NB4 (cell line): ENCODE results near the gene FAN1.
A peak's percentile ranks its signal among the peaks of the same experiment; 100 is the strongest.

Experiments used
- DNase-seq: peaks from one replicate; pipeline ENCODE4 v3.0.0; 2010; ENCODE audit warnings: low read depth
- H3K4me3 ChIP-seq: one replicate; pipeline ENCODE4 v1.5.1; 2011; ENCODE audit warnings: mild to moderate bottlenecking, low read depth, low read length, moderate library complexity
- CTCF ChIP-seq: IDR thresholded peaks from one replicate; pipeline ENCODE4 v1.5.1; 2012; ENCODE audit warnings: low read depth, low read length
- MYC ChIP-seq: IDR thresholded peaks from 2 replicates; pipeline ENCODE4 v1.6.1; 2011; ENCODE audit warnings: low read depth, low read length
- POLR2A ChIP-seq: IDR thresholded peaks from 2 replicates; pipeline ENCODE4 v1.6.1; 2011; ENCODE audit warnings: mild to moderate bottlenecking; ENCODE audit not compliant: insufficient read length; ENCODE audit errors: extremely low read depth
- TF ChIP-seq, protein P1 (sequence below): IDR thresholded peaks from 2 replicates; pipeline ENCODE4 v1.6.1; 2011; ENCODE audit warnings: low read depth, low read length

The FAN1 gene

DNA sequence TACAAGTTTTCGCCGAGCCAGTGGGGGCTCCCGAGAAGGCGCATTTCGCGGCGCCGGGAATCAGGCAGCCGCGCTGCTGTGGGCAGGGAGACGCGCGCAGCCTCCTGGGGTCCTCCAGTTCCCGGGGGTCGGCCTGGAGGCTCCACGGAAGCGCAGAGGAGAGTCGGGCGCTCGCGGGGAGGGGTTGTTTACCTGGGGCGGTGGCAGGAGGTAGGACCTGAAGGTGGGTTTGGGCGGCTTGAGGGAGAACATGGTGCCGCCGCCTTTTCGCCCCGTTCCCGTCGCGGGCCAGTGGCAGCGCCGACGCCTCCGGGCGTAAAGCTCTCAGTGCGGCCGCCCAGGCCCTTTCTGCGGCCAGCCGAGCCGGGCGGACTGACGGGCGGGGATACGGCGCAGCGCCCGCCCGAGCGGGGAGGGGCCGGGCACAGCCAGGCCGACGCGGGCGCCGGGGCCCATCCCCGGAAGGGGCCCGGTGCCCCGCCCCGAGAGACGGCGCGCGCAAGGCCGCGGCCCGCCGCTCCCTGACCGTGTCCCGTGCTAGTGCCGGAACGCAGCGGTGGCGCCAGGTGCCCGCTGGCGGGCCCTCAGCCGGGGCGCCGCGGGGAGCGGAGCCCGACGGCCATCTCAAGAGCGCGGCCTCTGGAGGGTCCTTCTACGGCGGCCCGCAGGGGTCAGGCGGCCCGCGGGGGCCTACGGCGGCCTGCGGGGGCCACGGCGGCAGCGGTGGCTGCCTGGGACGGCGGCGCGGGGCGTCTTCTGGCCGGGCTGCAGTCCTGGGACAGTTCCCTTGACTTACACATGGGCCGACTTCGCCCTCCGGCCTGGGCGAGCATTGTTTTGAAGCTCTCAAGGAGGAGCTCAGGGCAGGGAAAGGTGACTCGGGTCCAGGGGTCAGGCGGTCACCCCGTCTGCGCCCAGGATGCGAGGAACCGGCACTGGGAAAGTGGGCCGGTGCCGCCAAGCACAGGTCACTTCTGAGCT lies 87.8 kb downstream of the FAN1 start, which contains the start of gene MTMR10:
TSS of gene MTMR10 (minus strand) at position 374 of the 981 bp plus-strand sequence. CDS start at position 252, 122 bp downstream.
- TF ChIP-seq CTCF (no peak), MYC (peak; percentile 58), POLR2A (peak; percentile 91)
- TF ChIP-seq, protein P1, sequence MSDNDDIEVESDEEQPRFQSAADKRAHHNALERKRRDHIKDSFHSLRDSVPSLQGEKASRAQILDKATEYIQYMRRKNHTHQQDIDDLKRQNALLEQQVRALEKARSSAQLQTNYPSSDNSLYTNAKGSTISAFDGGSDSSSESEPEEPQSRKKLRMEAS, result peak; percentile 10; the same call in 1 of the 2 replicates
- peak; percentile 88 for DNase-seq
- peak within 1 kb of the TSS; percentile 70 for H3K4me3 ChIP-seq

- peak; percentile 17 for DNase-seq
- H3K4me3 ChIP-seq, result peak overlapping the region; percentile 65
- TF ChIP-seq, protein P1, result no peak
- TF ChIP-seq CTCF (no peak), MYC (no peak), POLR2A (no peak)
Observed at GRCh38 chr15:30992249-30992864, 88.6 kb downstream of the FAN1 start.
